ENCODE data around the gene CARD9.

- TF ChIP-seq CTCF (IDR thresholded peaks at IDR 0.05) (no peak), EZH2 (IDR thresholded peaks at IDR 0.05) (no peak), EZH2phosphoT487 (IDR thresholded peaks at IDR 0.05) (no peak)
Observed at GRCh38 chr9:136411378-136411777, 37.9 kb upstream of the CARD9 start.

All from neural progenitor cell (in vitro differentiated cells).